ENCODE results near the gene FKBP5. TPM values are rescaled to one million over a fixed set of nuclear protein-coding genes. Genes with fewer than 3 reads are reported as not detected.

Gene FKBP5
- total RNA-seq, 1 donor from 2014 or later = 5.9 TPM

DNA sequence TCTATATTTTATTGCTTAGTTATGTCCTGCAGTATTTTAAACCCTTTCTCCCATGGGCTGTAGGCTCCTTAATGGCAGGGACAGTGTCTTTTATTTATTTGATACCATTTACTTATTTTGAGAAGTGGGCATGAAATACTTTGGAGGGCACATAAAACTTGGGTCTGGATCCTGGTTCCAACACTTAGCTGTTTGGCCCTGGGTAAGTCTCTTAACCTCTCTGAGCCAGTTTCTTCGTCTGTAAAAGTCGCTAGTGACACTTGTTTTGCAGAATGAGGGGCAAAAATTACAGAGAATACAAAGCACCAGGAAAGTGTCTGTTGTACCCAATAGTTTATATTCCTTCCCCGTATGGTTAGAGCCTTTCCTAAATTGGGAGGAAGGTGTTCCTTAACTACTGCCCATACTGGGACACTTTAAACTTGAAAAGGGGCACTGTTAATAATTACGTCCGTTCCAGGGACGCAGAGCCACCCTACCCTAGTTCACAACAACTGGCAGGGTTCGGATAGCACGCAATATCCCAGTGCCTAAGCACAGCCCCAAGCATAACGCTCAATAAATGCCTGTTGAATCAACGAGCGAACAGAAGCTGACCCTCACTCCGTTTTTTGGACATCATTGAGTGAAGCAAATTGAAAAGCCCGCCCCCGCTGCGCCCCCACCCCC, 42.2 kb upstream of the FKBP5 start:
- Mint-ChIP-seq H3K9me3 (ENCODE audit: low read depth) (no peaks in the 10 kb centered on the region), H3K27me3 (peaks cover 31% of the 10 kb centered on the region), H3K4me3 (ENCODE audit: low read depth) (peak overlapping the region; percentile 84), H3K27ac (no peak overlapping the region), H3K4me1 (ENCODE audit: low read depth) (peaks cover 24% of the 10 kb centered on the region), H3K36me3 (ENCODE audit: insufficient read depth) (no peaks in the 10 kb centered on the region)
- TF ChIP-seq, protein P1, sequence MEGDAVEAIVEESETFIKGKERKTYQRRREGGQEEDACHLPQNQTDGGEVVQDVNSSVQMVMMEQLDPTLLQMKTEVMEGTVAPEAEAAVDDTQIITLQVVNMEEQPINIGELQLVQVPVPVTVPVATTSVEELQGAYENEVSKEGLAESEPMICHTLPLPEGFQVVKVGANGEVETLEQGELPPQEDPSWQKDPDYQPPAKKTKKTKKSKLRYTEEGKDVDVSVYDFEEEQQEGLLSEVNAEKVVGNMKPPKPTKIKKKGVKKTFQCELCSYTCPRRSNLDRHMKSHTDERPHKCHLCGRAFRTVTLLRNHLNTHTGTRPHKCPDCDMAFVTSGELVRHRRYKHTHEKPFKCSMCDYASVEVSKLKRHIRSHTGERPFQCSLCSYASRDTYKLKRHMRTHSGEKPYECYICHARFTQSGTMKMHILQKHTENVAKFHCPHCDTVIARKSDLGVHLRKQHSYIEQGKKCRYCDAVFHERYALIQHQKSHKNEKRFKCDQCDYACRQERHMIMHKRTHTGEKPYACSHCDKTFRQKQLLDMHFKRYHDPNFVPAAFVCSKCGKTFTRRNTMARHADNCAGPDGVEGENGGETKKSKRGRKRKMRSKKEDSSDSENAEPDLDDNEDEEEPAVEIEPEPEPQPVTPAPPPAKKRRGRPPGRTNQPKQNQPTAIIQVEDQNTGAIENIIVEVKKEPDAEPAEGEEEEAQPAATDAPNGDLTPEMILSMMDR (IDR thresholded peaks at IDR 0.05; ENCODE audit: unreplicated experiment) = no peak
- DNase-seq (ENCODE audit: low spot score, unreplicated experiment) = no peak

GRCh38 chr6:35729722-35730121, 41.0 kb upstream of the FKBP5 start:
- Mint-ChIP-seq H3K4me1 (ENCODE audit: low read depth) (peaks cover 24% of the 10 kb centered on the region), H3K4me3 (ENCODE audit: low read depth) (peak overlapping the region; percentile 3), H3K9me3 (ENCODE audit: low read depth) (no peaks in the 10 kb centered on the region), H3K27ac (no peak overlapping the region), H3K27me3 (peaks cover 41% of the 10 kb centered on the region), H3K36me3 (ENCODE audit: insufficient read depth) (no peaks in the 10 kb centered on the region)
- TF ChIP-seq, protein P1 (IDR thresholded peaks at IDR 0.05; ENCODE audit: unreplicated experiment) = no peak
- DNase-seq (ENCODE audit: low spot score, unreplicated experiment) = no peak

DNA sequence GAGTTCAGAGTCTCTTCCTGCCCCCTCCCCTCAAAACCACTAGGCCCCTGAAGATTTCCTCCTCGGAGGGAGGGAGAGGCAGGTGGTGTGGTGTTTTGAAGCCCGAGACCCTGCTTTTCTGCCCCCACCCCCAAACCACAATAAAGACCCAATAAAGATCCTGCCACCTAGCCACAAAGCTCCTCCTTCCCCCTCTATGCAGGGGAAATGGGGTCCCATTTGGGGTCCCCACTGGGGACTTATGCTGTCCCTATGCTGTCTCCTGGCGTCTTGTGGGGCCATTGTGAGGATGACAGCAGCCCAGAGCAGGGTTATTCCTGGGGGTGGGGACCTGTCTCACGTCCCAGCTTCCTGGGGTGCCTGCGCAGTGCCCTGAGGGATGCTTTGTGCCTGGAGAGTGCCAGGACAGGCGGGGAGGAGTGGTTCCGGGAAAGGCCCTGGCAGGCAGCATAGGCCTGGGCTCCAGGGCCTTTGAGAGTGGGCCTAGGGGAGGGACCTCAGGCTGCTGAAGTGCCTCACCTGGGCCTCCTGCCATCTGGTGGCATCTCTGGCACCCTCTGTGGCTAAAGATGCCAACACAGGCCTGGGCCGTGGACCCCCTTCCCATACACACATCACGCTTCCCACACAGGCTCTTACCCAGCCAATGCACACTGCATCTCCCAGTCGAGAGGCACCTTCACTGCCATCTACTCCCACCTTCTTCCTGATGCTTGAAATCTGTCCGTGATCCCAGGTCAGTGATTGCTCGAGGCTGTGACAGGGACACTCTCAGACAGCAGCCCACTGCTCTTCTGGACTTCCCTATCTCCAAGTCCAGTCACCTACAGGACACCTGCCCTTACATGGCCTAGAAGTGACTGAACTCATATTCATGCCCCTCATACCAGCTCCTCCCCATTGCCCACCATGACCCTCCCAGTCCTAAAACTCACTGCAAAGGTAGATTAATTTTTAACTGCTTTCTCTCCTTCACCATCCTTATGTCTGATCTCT, 40.3 kb upstream of the FKBP5 start:
- H3K9me3 Mint-ChIP-seq (ENCODE audit: low read depth) = no peaks in the 10 kb centered on the region
- H3K4me1 Mint-ChIP-seq (ENCODE audit: low read depth) = peaks cover 24% of the 10 kb centered on the region
- H3K27me3 Mint-ChIP-seq = peaks cover 45% of the 10 kb centered on the region
- no peaks in the 10 kb centered on the region for H3K36me3 Mint-ChIP-seq (ENCODE audit: insufficient read depth)
- TF ChIP-seq, protein P1 (IDR thresholded peaks at IDR 0.05; ENCODE audit: unreplicated experiment) = no peak
- peak overlapping the region; percentile 76 for H3K4me3 Mint-ChIP-seq (ENCODE audit: low read depth)
- no peak overlapping the region for H3K27ac Mint-ChIP-seq
- no peak for DNase-seq (ENCODE audit: low spot score, unreplicated experiment)

DNA sequence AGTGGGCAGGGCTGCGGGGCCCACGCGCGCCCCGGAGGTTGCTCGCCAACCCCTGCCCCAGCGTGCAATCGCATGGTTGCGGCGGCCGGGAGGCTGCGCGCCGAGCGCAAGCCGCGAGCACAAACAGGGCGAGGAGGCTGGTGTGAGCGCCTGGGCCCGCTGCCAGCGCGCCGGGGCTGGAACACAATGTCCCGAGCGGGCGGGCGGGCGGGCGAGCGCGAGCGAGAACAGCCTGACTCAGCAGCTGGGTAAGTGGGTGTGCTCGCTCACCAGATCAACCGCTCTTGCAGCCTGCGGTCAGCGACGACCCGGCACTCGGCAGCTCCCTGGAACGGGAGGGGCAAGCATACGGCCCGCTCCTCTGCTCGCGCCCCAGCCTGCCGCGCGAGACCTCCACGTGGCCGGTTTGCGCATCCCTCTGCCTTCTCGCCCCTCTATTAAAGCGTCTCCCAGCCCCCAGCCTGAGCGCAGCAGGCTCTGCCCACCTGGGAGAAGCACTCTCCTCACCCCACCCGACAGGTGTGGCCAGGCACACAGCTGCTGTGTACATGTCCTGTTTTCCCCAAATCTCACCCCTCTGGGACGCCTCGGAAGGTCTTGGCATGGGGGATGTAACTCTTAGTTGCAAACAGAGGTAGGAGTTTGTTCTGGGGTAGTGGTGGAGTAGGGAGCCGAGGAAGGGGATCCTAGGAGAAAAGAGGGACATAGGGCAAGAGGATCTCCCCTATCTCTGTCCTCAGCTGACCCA, 39.4 kb upstream of the FKBP5 start:
- Mint-ChIP-seq H3K4me3 (ENCODE audit: low read depth) (peak overlapping the region; percentile 76), H3K36me3 (ENCODE audit: insufficient read depth) (no peaks in the 10 kb centered on the region), H3K9me3 (ENCODE audit: low read depth) (no peaks in the 10 kb centered on the region), H3K27ac (peak overlapping the region; percentile 37), H3K27me3 (peaks cover 42% of the 10 kb centered on the region), H3K4me1 (ENCODE audit: low read depth) (peaks cover 25% of the 10 kb centered on the region)
- peak; percentile 50 for DNase-seq (ENCODE audit: low spot score, unreplicated experiment)
- TF ChIP-seq, protein P1 (IDR thresholded peaks at IDR 0.05; ENCODE audit: unreplicated experiment) = no peak
